ENCODE results near the gene NCOA6.

NCOA6 gene

GRCh38 chr20:34705397-34706301 is 119.8 kb downstream of the NCOA6 start:
- DNase-seq (ENCODE audit: low spot score) = no peak
- Mint-ChIP-seq H3K9me3 (no peaks in the 10 kb centered on the region), H3K4me1 (ENCODE audit: low read depth) (peaks cover 33% of the 10 kb centered on the region), H3K36me3 (ENCODE audit: low read depth) (no peaks in the 10 kb centered on the region), H3K27me3 (ENCODE audit: low read depth) (peaks cover 17% of the 10 kb centered on the region), H3K27ac (peak overlapping the region; percentile 60), H3K4me3 (peak overlapping the region; percentile 93)

GRCh38 chr20:34705008-34705396 is 120.4 kb downstream of the NCOA6 start:
- Mint-ChIP-seq H3K4me3 (peak overlapping the region; percentile 93), H3K9me3 (no peaks in the 10 kb centered on the region), H3K27me3 (ENCODE audit: low read depth) (peaks cover 12% of the 10 kb centered on the region), H3K27ac (peak overlapping the region; percentile 94), H3K4me1 (ENCODE audit: low read depth) (peaks cover 28% of the 10 kb centered on the region), H3K36me3 (ENCODE audit: low read depth) (no peaks in the 10 kb centered on the region)
- no peak for DNase-seq (ENCODE audit: low spot score)

GRCh38 chr20:34704177-34705007 is 121.1 kb downstream of the NCOA6 start, which contains the start of gene TP53INP2:
TP53INP2 (plus strand) TSS chr20:34704344; CDS start chr20:34708740, 4,396 bp downstream.
- peak; percentile 86 for DNase-seq (ENCODE audit: low spot score)

GRCh38 chr20:34703424-34704176 is 121.9 kb downstream of the NCOA6 start:
- Mint-ChIP-seq H3K4me3 (peak overlapping the region; percentile 90), H3K4me1 (ENCODE audit: low read depth) (peaks cover 27% of the 10 kb centered on the region), H3K9me3 (no peaks in the 10 kb centered on the region), H3K36me3 (ENCODE audit: low read depth) (no peaks in the 10 kb centered on the region), H3K27ac (peak overlapping the region; percentile 93), H3K27me3 (ENCODE audit: low read depth) (peaks cover 14% of the 10 kb centered on the region)
- no peak for DNase-seq (ENCODE audit: low spot score)

More at GRCh38 chr20:34704177-34705007, 121.1 kb downstream of the NCOA6 start, which contains the start of gene TP53INP2:
- H3K4me1 Mint-ChIP-seq (ENCODE audit: low read depth) = peaks cover 28% of the 10 kb centered on the region
- H3K27ac Mint-ChIP-seq = peak within 1 kb of the TSS; percentile 94
- no peaks in the 10 kb centered on the region for H3K36me3 Mint-ChIP-seq (ENCODE audit: low read depth)
- peak within 1 kb of the TSS; percentile 93 for H3K4me3 Mint-ChIP-seq
- H3K27me3 Mint-ChIP-seq (ENCODE audit: low read depth) = peaks cover 12% of the 10 kb centered on the region
- no peaks in the 10 kb centered on the region for H3K9me3 Mint-ChIP-seq

GRCh38 chr20:34703061-34703423 is 122.4 kb downstream of the NCOA6 start:
- no peak for DNase-seq (ENCODE audit: low spot score)
- Mint-ChIP-seq H3K36me3 (ENCODE audit: low read depth) (no peaks in the 10 kb centered on the region), H3K4me3 (peak overlapping the region; percentile 90), H3K9me3 (no peaks in the 10 kb centered on the region), H3K27ac (peak overlapping the region; percentile 93), H3K4me1 (ENCODE audit: low read depth) (peaks cover 23% of the 10 kb centered on the region), H3K27me3 (ENCODE audit: low read depth) (peaks cover 14% of the 10 kb centered on the region)

- peaks cover 20% of the 10 kb centered on the region for H3K4me1 Mint-ChIP-seq (ENCODE audit: low read depth)
- H3K9me3 Mint-ChIP-seq = no peaks in the 10 kb centered on the region
- H3K36me3 Mint-ChIP-seq (ENCODE audit: low read depth) = no peaks in the 10 kb centered on the region
- no peak for DNase-seq (ENCODE audit: low spot score)
- H3K4me3 Mint-ChIP-seq = no peak overlapping the region
- H3K27ac Mint-ChIP-seq = no peak overlapping the region
- H3K27me3 Mint-ChIP-seq (ENCODE audit: low read depth) = peaks cover 14% of the 10 kb centered on the region
Measured at GRCh38 chr20:34701405-34702085, 123.9 kb downstream of the NCOA6 start.

GRCh38 chr20:34693414-34693813 is 132.0 kb downstream of the NCOA6 start:
- Mint-ChIP-seq H3K36me3 (ENCODE audit: low read depth) (no peaks in the 10 kb centered on the region), H3K9me3 (no peaks in the 10 kb centered on the region), H3K27ac (no peak overlapping the region), H3K4me3 (no peak overlapping the region), H3K4me1 (ENCODE audit: low read depth) (no peaks in the 10 kb centered on the region), H3K27me3 (ENCODE audit: low read depth) (peaks cover 3% of the 10 kb centered on the region)
- no peak for DNase-seq (ENCODE audit: low spot score)

- H3K27ac Mint-ChIP-seq = no peak overlapping the region
- H3K36me3 Mint-ChIP-seq (ENCODE audit: low read depth) = no peaks in the 10 kb centered on the region
- peaks cover 3% of the 10 kb centered on the region for H3K27me3 Mint-ChIP-seq (ENCODE audit: low read depth)
- no peak overlapping the region for H3K4me3 Mint-ChIP-seq
- no peak for DNase-seq (ENCODE audit: low spot score)
- H3K4me1 Mint-ChIP-seq (ENCODE audit: low read depth) = no peaks in the 10 kb centered on the region
- no peaks in the 10 kb centered on the region for H3K9me3 Mint-ChIP-seq
Measured at GRCh38 chr20:34691838-34692237, 133.6 kb downstream of the NCOA6 start.

- Mint-ChIP-seq H3K27me3 (ENCODE audit: low read depth) (peaks cover 3% of the 10 kb centered on the region), H3K4me3 (no peak overlapping the region), H3K4me1 (ENCODE audit: low read depth) (no peaks in the 10 kb centered on the region), H3K9me3 (no peaks in the 10 kb centered on the region), H3K36me3 (ENCODE audit: low read depth) (no peaks in the 10 kb centered on the region), H3K27ac (no peak overlapping the region)
- DNase-seq (ENCODE audit: low spot score) = no peak
Measured at GRCh38 chr20:34689486-34689885, 136.0 kb downstream of the NCOA6 start.

- Mint-ChIP-seq H3K27ac (no peak overlapping the region), H3K36me3 (ENCODE audit: low read depth) (no peaks in the 10 kb centered on the region), H3K27me3 (ENCODE audit: low read depth) (no peaks in the 10 kb centered on the region), H3K9me3 (no peaks in the 10 kb centered on the region), H3K4me3 (no peak overlapping the region), H3K4me1 (ENCODE audit: low read depth) (peaks cover 4% of the 10 kb centered on the region)
- DNase-seq (ENCODE audit: low spot score) = no peak
Measured at GRCh38 chr20:34683667-34684066, 141.8 kb downstream of the NCOA6 start.

- Mint-ChIP-seq H3K9me3 (no peaks in the 10 kb centered on the region), H3K36me3 (ENCODE audit: low read depth) (no peaks in the 10 kb centered on the region), H3K27me3 (ENCODE audit: low read depth) (no peaks in the 10 kb centered on the region), H3K27ac (no peak overlapping the region), H3K4me3 (no peak overlapping the region), H3K4me1 (ENCODE audit: low read depth) (peaks cover 13% of the 10 kb centered on the region)
- DNase-seq (ENCODE audit: low spot score) = no peak
Measured at GRCh38 chr20:34680586-34681175, 144.8 kb downstream of the NCOA6 start.

- Mint-ChIP-seq H3K27ac (peak within 1 kb of the TSS; percentile 96), H3K36me3 (ENCODE audit: low read depth) (no peaks in the 10 kb centered on the region), H3K27me3 (ENCODE audit: low read depth) (no peaks in the 10 kb centered on the region), H3K4me1 (ENCODE audit: low read depth) (peaks cover 17% of the 10 kb centered on the region), H3K4me3 (peak within 1 kb of the TSS; percentile 99), H3K9me3 (no peaks in the 10 kb centered on the region)
- peak; percentile 97 for DNase-seq (ENCODE audit: low spot score)
Measured at GRCh38 chr20:34676642-34677373, 148.6 kb downstream of the NCOA6 start, which contains the start of gene PIGU. PIGU (minus strand) TSS chr20:34677092; CDS start chr20:34677085, 7 bp downstream.

Data from T-helper 2 cell treated with Interferon-gamma antibody and Interleukin-4, amounts not matched to agents 5 μg/mL and 100 μg/mL, for 36 hours (primary cell).